OCI-LY1 (cell line): ENCODE results near the gene RAB40C.

Experiments
- H2AFZ ChIP-seq: fragments of 200-600 bp; sonication (generic), shearing (Covaris generic); 2 replicates; pipeline ENCODE4 v1.6.0; 2014; ENCODE audit warnings: antibody characterized with exemption, mild to moderate bottlenecking, low read length
- H3F3A ChIP-seq: fragments of 200-600 bp; sonication (generic), shearing (Covaris generic); 2 replicates; pipeline ENCODE4 v1.6.0; 2014; ENCODE audit warnings: mild to moderate bottlenecking, antibody characterized with exemption, low read length, moderate library complexity; ENCODE audit not compliant: insufficient read depth
- H3K27ac ChIP-seq: fragments of 200-600 bp; sonication (generic); 2 replicates; pipeline ENCODE4 v1.5.1; 2014; ENCODE audit warnings: low read length, mixed run types, mild to moderate bottlenecking, low read depth; ENCODE audit not compliant: poor library complexity, severe bottlenecking
- H3K27me3 ChIP-seq: fragments of 200-600 bp; sonication (generic); 2 replicates; pipeline ENCODE4 v1.6.0; 2014; ENCODE audit warnings: antibody characterized with exemption, mild to moderate bottlenecking, low read length, moderate library complexity; ENCODE audit not compliant: insufficient read depth
- H3K36me3 ChIP-seq: fragments of 200-600 bp; sonication (generic); 2 replicates; pipeline ENCODE4 v1.6.1; 2014; ENCODE audit warnings: mild to moderate bottlenecking, antibody characterized with exemption, low read length, moderate library complexity, mixed read lengths; ENCODE audit not compliant: insufficient read depth
- H3K4me1 ChIP-seq: fragments of 200-600 bp; sonication (generic); 2 replicates; pipeline ENCODE4 v1.5.1; 2014; ENCODE audit warnings: mild to moderate bottlenecking, low read length, moderate library complexity; ENCODE audit not compliant: insufficient read depth, severe bottlenecking
- H3K4me2 ChIP-seq: fragments of 200-600 bp; sonication (generic), shearing (Covaris generic); 2 replicates; pipeline ENCODE4 v1.6.1; 2014; ENCODE audit warnings: low read length
- H3K4me3 ChIP-seq: fragments of 200-600 bp; sonication (generic); 2 replicates; pipeline ENCODE4 v1.5.1; 2014; ENCODE audit warnings: low read length, low read depth, mild to moderate bottlenecking, mixed read lengths; ENCODE audit not compliant: poor library complexity, severe bottlenecking
- H3K79me2 ChIP-seq: fragments of 200-600 bp; shearing (Covaris generic); 2 replicates; pipeline ENCODE4 v1.6.1; 2016; ENCODE audit warnings: mixed run types, low read length, mixed read lengths; ENCODE audit not compliant: insufficient read depth
- H3K9ac ChIP-seq: fragments of 200-600 bp; sonication (generic), shearing (Covaris generic); 2 replicates; pipeline ENCODE4 v1.6.1; 2014; ENCODE audit warnings: mild to moderate bottlenecking, low read length, mixed read lengths
- H3K9me2 ChIP-seq: fragments of 200-600 bp; sonication (generic), shearing (Covaris generic); 2 replicates; pipeline ENCODE4 v1.6.1; 2014; ENCODE audit warnings: low read depth, mild to moderate bottlenecking, low read length, mixed read lengths
- H3K9me3 ChIP-seq: fragments of 200-600 bp; shearing (Covaris generic); 2 replicates; pipeline ENCODE4 v1.6.1; 2014; ENCODE audit warnings: low read length, mixed read lengths
- H4K20me1 ChIP-seq: fragments of 200-600 bp; sonication (generic), shearing (Covaris generic); 2 replicates; pipeline ENCODE4 v1.6.0; 2016; ENCODE audit warnings: mild to moderate bottlenecking, low read length; ENCODE audit not compliant: insufficient read depth
- EZH2 ChIP-seq: fragments of 200-600 bp; sonication (generic), shearing (Covaris generic); IDR thresholded peaks from 2 replicates; pipeline ENCODE4 v1.8.0; 2017; ENCODE audit warnings: borderline replicate concordance, mixed run types, mild to moderate bottlenecking, antibody characterized with exemption, low read length, moderate library complexity, mixed read lengths
- TF ChIP-seq, protein P1 (sequence below): fragments of 200-600 bp; sonication (generic), shearing (Covaris generic); IDR thresholded peaks from 2 replicates; pipeline ENCODE4 v1.5.1; 2017; ENCODE audit warnings: mild to moderate bottlenecking, antibody characterized with exemption, low read length, moderate library complexity, mixed read lengths

The RAB40C gene

GRCh38 chr16:661184-661821 is 71.4 kb downstream of the RAB40C start:
- H4K20me1 ChIP-seq = no peaks in the 10 kb centered on the region
- peaks cover 6% of the 10 kb centered on the region for H3K4me1 ChIP-seq
- no peaks in the 10 kb centered on the region for H3F3A ChIP-seq
- TF ChIP-seq, protein P1, sequence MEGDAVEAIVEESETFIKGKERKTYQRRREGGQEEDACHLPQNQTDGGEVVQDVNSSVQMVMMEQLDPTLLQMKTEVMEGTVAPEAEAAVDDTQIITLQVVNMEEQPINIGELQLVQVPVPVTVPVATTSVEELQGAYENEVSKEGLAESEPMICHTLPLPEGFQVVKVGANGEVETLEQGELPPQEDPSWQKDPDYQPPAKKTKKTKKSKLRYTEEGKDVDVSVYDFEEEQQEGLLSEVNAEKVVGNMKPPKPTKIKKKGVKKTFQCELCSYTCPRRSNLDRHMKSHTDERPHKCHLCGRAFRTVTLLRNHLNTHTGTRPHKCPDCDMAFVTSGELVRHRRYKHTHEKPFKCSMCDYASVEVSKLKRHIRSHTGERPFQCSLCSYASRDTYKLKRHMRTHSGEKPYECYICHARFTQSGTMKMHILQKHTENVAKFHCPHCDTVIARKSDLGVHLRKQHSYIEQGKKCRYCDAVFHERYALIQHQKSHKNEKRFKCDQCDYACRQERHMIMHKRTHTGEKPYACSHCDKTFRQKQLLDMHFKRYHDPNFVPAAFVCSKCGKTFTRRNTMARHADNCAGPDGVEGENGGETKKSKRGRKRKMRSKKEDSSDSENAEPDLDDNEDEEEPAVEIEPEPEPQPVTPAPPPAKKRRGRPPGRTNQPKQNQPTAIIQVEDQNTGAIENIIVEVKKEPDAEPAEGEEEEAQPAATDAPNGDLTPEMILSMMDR = no peak; the same call in 1 of the 2 replicates
- H3K79me2 ChIP-seq = no peaks in the 10 kb centered on the region
- no peak overlapping the region for H3K4me3 ChIP-seq
- peaks cover 45% of the 10 kb centered on the region for H3K36me3 ChIP-seq
- peak overlapping the region; percentile 25; the same call in 1 of the 2 replicates for H3K4me2 ChIP-seq
- H3K27ac ChIP-seq = no peak overlapping the region
- no peaks in the 10 kb centered on the region for H3K9me3 ChIP-seq
- no peak overlapping the region for H2AFZ ChIP-seq
- 0 out of 2 replicates have a peak overlapping the region, but pooled peaks have one; percentile 0 for H3K9ac ChIP-seq
- H3K9me2 ChIP-seq = no peaks in the 10 kb centered on the region
- no peaks in the 10 kb centered on the region for H3K27me3 ChIP-seq

GRCh38 chr16:662095-662494 is 72.2 kb downstream of the RAB40C start:
- Histone ChIP-seq H3K27me3 (no peaks in the 10 kb centered on the region), H3F3A (no peaks in the 10 kb centered on the region), H3K36me3 (peaks cover 38% of the 10 kb centered on the region), H3K4me1 (peaks cover 7% of the 10 kb centered on the region), H3K4me3 (no peak overlapping the region), H3K4me2 (no peak overlapping the region), H4K20me1 (no peaks in the 10 kb centered on the region), H3K9me2 (no peaks in the 10 kb centered on the region), H3K9ac (no peak overlapping the region), H2AFZ (no peak overlapping the region), H3K27ac (no peak overlapping the region), H3K9me3 (no peaks in the 10 kb centered on the region), H3K79me2 (no peaks in the 10 kb centered on the region)
- TF ChIP-seq EZH2 = no peak
- TF ChIP-seq, protein P1 = no peak

DNA sequence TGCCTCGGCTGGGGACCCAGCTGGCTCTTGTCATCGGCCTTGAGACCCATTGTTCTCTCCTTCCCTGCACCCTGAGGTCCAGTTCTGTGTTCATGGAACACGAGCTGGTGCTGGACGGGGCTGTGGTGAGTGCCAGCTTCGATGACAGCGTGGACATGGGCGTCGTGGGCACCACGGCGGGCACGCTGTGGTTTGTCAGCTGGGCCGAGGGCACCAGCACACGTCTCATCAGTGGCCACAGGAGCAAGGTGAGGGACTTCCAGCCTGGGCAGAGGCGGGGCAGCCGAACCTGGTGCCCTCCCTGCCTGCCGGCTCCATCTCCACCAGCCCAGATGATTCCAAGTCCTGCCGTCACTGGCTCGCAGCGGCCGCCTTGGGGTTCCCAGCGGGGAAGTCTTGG is 72.7 kb downstream of the RAB40C start:
- no peak overlapping the region for H3K4me3 ChIP-seq
- H3K27ac ChIP-seq = no peak overlapping the region
- no peaks in the 10 kb centered on the region for H3F3A ChIP-seq
- no peak overlapping the region for H3K4me2 ChIP-seq
- no peaks in the 10 kb centered on the region for H3K27me3 ChIP-seq
- no peaks in the 10 kb centered on the region for H4K20me1 ChIP-seq
- no peaks in the 10 kb centered on the region for H3K9me2 ChIP-seq
- H2AFZ ChIP-seq = no peak overlapping the region
- no peaks in the 10 kb centered on the region for H3K9me3 ChIP-seq
- no peak for TF ChIP-seq EZH2
- TF ChIP-seq, protein P1 = no peak
- H3K9ac ChIP-seq = no peak overlapping the region
- peaks cover 12% of the 10 kb centered on the region for H3K4me1 ChIP-seq
- no peaks in the 10 kb centered on the region for H3K79me2 ChIP-seq
- H3K36me3 ChIP-seq = peaks cover 34% of the 10 kb centered on the region
